A673 (cell line): ENCODE data around the gene XRCC4. TPM values are rescaled to one million over a fixed set of nuclear protein-coding genes. Genes with fewer than 3 reads are reported as not detected.

Experiments
- BruUV-seq: library from RNA; stranded (reverse); fragments of 400-500 nt; replicated peaks from 2 replicates; lab custom pipeline; 2021; lab: Mats Ljungman, UMichigan
- CTCF ChIA-PET: fragments of 300-600 bp; sonication (Branson Sonifier 250); formaldehyde crosslinking; loops from one replicate; lab custom pipeline; 2022; ENCODE audit warnings: antibody characterized with exemption; lab: Charles Lee
- POLR2A ChIA-PET: fragments of 300-600 bp; sonication (Branson Sonifier 250); formaldehyde crosslinking; loops from one replicate; lab custom pipeline; 2022; ENCODE audit warnings: antibody characterized with exemption; ENCODE audit not compliant: low non-redundant PET; lab: Charles Lee
- DNase-seq: peaks from one replicate; pipeline ENCODE4 v3.0.0-alpha.2; 2015; ENCODE audit warnings: low spot score
- H3K27ac ChIP-seq: fragments of 200-600 bp; sonication (generic); 2 replicates; pipeline ENCODE4 v1.5.1; 2016; ENCODE audit warnings: mixed run types, low read depth, mild to moderate bottlenecking, mixed read lengths, antibody characterized with exemption, low read length; ENCODE audit not compliant: poor library complexity, severe bottlenecking
- H3K27me3 ChIP-seq: fragments of 200-600 bp; sonication (generic); replicated peaks from 2 replicates; pipeline ENCODE4 v1.6.1; 2017; ENCODE audit warnings: mixed run types, low read depth, mild to moderate bottlenecking, mixed read lengths, antibody characterized with exemption, low read length; ENCODE audit not compliant: insufficient read depth, poor library complexity
- H3K36me3 ChIP-seq: fragments of 200-600 bp; sonication (generic); 2 replicates; pipeline ENCODE4 v1.6.1; 2016; ENCODE audit warnings: mixed run types, mild to moderate bottlenecking, mixed read lengths, antibody characterized with exemption, low read length; ENCODE audit not compliant: insufficient read depth, poor library complexity, severe bottlenecking
- H3K4me1 ChIP-seq: fragments of 200-600 bp; sonication (generic); 2 replicates; pipeline ENCODE4 v1.6.1; 2017; ENCODE audit warnings: mixed run types, mild to moderate bottlenecking, mixed read lengths, antibody characterized with exemption, low read length; ENCODE audit not compliant: insufficient read depth, poor library complexity, severe bottlenecking
- H3K4me3 ChIP-seq: fragments of 200-600 bp; sonication (generic); 2 replicates; pipeline ENCODE4 v1.5.1; 2016; ENCODE audit warnings: low read depth, mixed run types, mild to moderate bottlenecking, mixed read lengths, low read length; ENCODE audit not compliant: poor library complexity, severe bottlenecking
- H3K9me3 ChIP-seq: fragments of 200-600 bp; sonication (generic); 2 replicates; pipeline ENCODE4 v1.6.1; 2016; ENCODE audit warnings: mixed run types, low read depth, mild to moderate bottlenecking, mixed read lengths, antibody characterized with exemption, low read length; ENCODE audit not compliant: poor library complexity, severe bottlenecking
- CTCF ChIP-seq: fragments of 300-800, 200-600 bp; sonication (generic); conservative IDR thresholded peaks from 2 replicates; pipeline ENCODE4 v1.5.1; 2017; ENCODE audit warnings: low read depth, mild to moderate bottlenecking, antibody characterized with exemption, low read length, moderate library complexity, mixed read lengths
- EZH2 ChIP-seq: fragments of 200-600 bp; sonication (generic); IDR thresholded peaks from 2 replicates; pipeline ENCODE4 v1.6.1; 2017; ENCODE audit warnings: borderline replicate concordance, low read depth, mild to moderate bottlenecking, mixed read lengths, antibody characterized with exemption, low read length; ENCODE audit not compliant: poor library complexity, severe bottlenecking
- intact Hi-C: fragments of 100-400 bp; cut with micrococcal nuclease; formaldehyde crosslinking; loops from one replicate; pipeline ENCODE4 v1.10.0; 2022; ENCODE audit not compliant: unreplicated experiment
- total RNA-seq: library from RNA; stranded (reverse); gene quantifications from 2 replicates; pipeline ENCODE4 v1.2.3, GENCODE V29; 2021

XRCC4 gene
- total RNA-seq, 1 experiment from 2014 or later = 8.1 TPM

GRCh38 chr5:83145882-83146331, 68.6 kb downstream of the XRCC4 start:
- H3K27me3 ChIP-seq = no peaks in the 10 kb centered on the region

GRCh38 chr5:83146441-83146840, 69.1 kb downstream of the XRCC4 start:
- ChIA-PET CTCF (no interaction called here), POLR2A (no interaction called here)
- no peaks in the 10 kb centered on the region for H3K27me3 ChIP-seq
- H3K36me3 ChIP-seq = no peaks in the 10 kb centered on the region
- TF ChIP-seq EZH2 (no peak), CTCF (no peak)
- no TSS peak for BruUV-seq
- H3K27ac ChIP-seq = no peak overlapping the region
- no peaks in the 10 kb centered on the region for H3K9me3 ChIP-seq
- H3K4me1 ChIP-seq = no peaks in the 10 kb centered on the region
- DNase-seq = no peak
- intact Hi-C loops = no loop called here
- no peak overlapping the region for H3K4me3 ChIP-seq

More at GRCh38 chr5:83145882-83146331, 68.6 kb downstream of the XRCC4 start:
- TF ChIP-seq EZH2 (no peak), CTCF (no peak)
- H3K4me3 ChIP-seq = no peak overlapping the region
- no peaks in the 10 kb centered on the region for H3K36me3 ChIP-seq
- no peak for DNase-seq
- ChIA-PET CTCF (interaction anchor here (0.7 kb wide), 1 partner anchor 524 kb away, joined by 3 read pairs; no protein-coding TSS in a partner anchor), POLR2A (no interaction called here)
- H3K9me3 ChIP-seq = no peaks in the 10 kb centered on the region
- BruUV-seq = no TSS peak
- H3K27ac ChIP-seq = no peak overlapping the region
- no peaks in the 10 kb centered on the region for H3K4me1 ChIP-seq
- intact Hi-C loops = no loop called here

GRCh38 chr5:83147593-83147992, 70.2 kb downstream of the XRCC4 start:
- no peak overlapping the region for H3K27ac ChIP-seq
- TF ChIP-seq CTCF (no peak), EZH2 (no peak)
- no peaks in the 10 kb centered on the region for H3K36me3 ChIP-seq
- no peaks in the 10 kb centered on the region for H3K4me1 ChIP-seq
- intact Hi-C loops = no loop called here
- H3K4me3 ChIP-seq = no peak overlapping the region
- CTCF ChIA-PET = no interaction called here
- no peaks in the 10 kb centered on the region for H3K9me3 ChIP-seq
- POLR2A ChIA-PET = no interaction called here
- no TSS peak for BruUV-seq
- H3K27me3 ChIP-seq = no peaks in the 10 kb centered on the region
- DNase-seq = no peak
